Activated naive CD4-positive, alpha-beta T cell (primary cell): ENCODE results near the gene FRRS1L.

Experiments used
- DNase-seq, 4 experiments: peaks; one replicate each; lab custom pipeline; 2025; lab: John Stamatoyannopoulos, UW

Gene FRRS1L

GRCh38 chr9:109166771-109167601 lies at the start of gene FRRS1L:
FRRS1L (minus strand) TSS chr9:109167249; CDS start chr9:109167138, 111 bp downstream.
- DNase-seq, result no peak

- DNase-seq, result no peak
Observed at GRCh38 chr9:109214414-109214813, 47.4 kb upstream of the FRRS1L start.

GRCh38 chr9:109213285-109214121 lies 46.5 kb upstream of the FRRS1L start:
- DNase-seq, result no peak

GRCh38 chr9:109212768-109213167 lies 45.7 kb upstream of the FRRS1L start:
- DNase-seq, result no peak

- DNase-seq, result no peak
Observed at GRCh38 chr9:109206670-109207069, 39.6 kb upstream of the FRRS1L start.

GRCh38 chr9:109205526-109205925 lies 38.5 kb upstream of the FRRS1L start:
- no peak for DNase-seq

- no peak for DNase-seq
Observed at GRCh38 chr9:109203761-109204360, 36.8 kb upstream of the FRRS1L start.

GRCh38 chr9:109199676-109200075 lies 32.6 kb upstream of the FRRS1L start:
- no peak for DNase-seq

GRCh38 chr9:109198736-109199382 lies 31.8 kb upstream of the FRRS1L start:
- DNase-seq, result no peak

- no peak for DNase-seq
Observed at GRCh38 chr9:109193974-109194556, 27.0 kb upstream of the FRRS1L start.

- DNase-seq, result no peak
Observed at GRCh38 chr9:109192732-109193361, 25.8 kb upstream of the FRRS1L start.

GRCh38 chr9:109191746-109192145 lies 24.7 kb upstream of the FRRS1L start:
- no peak for DNase-seq

- DNase-seq, result no peak
Observed at GRCh38 chr9:109190151-109190550, 23.1 kb upstream of the FRRS1L start.

GRCh38 chr9:109186857-109187520 lies 19.9 kb upstream of the FRRS1L start:
- DNase-seq, result no peak

- DNase-seq, result no peak
Observed at GRCh38 chr9:109182940-109183798, 16.1 kb upstream of the FRRS1L start.

GRCh38 chr9:109182550-109182939 lies 15.5 kb upstream of the FRRS1L start:
- DNase-seq, result no peak

GRCh38 chr9:109181284-109181683 lies 14.2 kb upstream of the FRRS1L start:
- DNase-seq, result no peak

- DNase-seq, result no peak
Observed at GRCh38 chr9:109179801-109180523, 12.9 kb upstream of the FRRS1L start.

- no peak for DNase-seq
Observed at GRCh38 chr9:109176963-109177362, 9.9 kb upstream of the FRRS1L start.
